Fibroblast of the conjunctiva (primary cell): ENCODE results near the gene DHX8.
"Not testable (repeated sequence)": the region's sequence is repeated elsewhere in the genome, so short reads cannot be mapped to it uniquely, and the experiment has no call there.

Experiments used
- DNase-seq: peaks from one replicate; pipeline ENCODE4 v3.0.0-alpha.2; 2010; ENCODE audit warnings: low read depth

Gene DHX8

DNA sequence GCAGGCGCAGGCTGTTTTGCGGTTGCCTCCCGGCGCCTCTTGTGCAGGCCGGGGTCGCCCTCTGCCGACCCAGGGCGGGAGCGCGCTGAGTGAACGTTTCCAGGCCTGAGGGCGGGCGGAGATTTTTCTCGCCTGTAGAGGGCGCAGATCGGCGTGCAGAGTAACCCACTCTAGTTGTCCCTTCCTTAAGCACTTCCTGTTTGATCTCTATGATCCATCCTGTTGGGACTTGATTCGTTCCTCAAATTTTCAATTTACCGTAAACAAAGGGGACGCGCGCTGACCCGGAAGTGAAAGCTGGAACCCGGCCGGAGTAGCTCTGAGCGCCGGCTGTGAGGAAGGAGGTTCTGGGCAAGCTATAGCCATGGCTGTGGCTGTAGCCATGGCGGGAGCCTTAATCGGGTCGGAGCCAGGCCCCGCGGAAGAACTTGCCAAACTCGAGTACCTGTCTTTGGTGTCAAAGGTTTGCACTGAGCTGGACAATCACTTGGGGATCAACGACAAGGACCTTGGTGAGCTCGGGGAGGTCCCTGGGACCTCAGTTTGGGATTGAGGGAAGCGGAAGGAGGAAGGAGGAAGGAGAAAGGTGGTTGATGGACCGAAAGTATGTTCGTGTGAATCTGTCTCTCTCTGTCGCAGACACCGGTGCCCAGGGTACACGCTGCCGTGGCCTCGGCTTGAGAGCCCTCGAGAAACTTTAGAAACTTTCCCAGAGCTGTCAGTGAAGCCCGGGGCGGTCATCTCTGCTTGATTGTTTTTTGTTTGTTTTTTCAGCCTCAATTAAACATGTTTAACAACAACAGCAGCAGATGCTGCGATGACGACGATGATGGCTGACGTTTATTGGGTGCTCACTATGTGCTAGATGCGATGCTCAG lies at the start of gene DHX8:
TSS of gene DHX8 (plus strand) at position 302 of the 878 bp plus-strand sequence. CDS start at position 365, 63 bp downstream.
- peak; percentile 99 for DNase-seq

DNA sequence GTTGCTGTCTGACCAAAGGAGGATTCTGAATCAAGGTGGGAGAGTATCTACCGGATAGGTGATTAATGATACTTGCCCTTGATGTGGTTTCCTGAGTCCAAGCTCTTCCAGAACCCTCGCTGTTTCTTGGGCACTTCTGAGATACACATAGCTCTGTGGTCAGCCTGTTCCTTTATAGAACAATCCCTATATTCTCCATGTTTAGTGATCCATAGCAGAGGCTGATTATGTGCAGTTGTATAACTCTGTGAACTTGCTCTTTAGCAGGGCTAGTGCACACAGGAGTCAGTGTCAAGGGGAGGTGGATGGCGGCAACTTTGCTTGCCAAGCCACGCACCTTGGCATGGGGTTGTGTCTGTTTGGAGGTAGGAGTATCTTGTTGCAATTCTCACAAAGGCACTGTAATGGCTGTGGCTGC lies 48.9 kb upstream of the DHX8 start:
- DNase-seq, result no peak

DNA sequence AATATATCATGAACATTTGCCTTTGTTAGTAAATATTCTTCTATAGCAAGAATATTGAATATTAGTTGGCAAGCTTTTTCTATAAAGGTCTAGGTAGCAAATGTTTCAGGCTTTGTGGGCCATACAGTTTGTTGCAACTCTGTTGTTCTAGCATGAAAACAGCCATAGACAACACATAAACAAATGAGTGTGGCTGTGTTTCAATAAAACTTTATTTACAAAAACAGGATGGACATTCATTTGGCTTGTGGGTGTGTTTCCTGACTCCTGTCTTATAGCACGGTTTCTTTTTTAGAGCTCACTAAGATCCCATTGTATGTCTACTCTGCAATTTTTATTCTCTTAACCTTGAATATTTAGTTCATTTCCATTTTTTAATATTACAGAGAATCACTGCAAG lies 46.0 kb upstream of the DHX8 start:
- DNase-seq, result no peak

DNA sequence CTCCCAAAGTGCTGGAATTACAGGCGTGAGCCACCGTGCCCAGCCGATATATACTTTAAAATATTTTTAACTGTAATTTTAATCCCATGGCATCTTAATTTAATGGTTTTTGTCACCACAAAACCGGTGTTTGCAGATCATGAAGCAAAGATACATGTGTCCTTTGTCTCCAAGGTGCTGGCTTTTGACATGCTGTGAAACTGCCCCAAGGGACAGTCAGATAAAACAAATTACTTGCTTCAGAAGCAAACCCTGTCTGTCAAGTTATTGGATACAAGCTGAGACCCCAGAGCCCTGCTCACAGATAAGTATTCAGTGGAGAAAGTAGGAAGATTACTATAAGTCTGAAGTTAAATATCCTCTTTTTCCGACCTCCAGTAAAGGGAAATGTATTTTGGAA lies 45.1 kb upstream of the DHX8 start:
- no peak for DNase-seq

DNA sequence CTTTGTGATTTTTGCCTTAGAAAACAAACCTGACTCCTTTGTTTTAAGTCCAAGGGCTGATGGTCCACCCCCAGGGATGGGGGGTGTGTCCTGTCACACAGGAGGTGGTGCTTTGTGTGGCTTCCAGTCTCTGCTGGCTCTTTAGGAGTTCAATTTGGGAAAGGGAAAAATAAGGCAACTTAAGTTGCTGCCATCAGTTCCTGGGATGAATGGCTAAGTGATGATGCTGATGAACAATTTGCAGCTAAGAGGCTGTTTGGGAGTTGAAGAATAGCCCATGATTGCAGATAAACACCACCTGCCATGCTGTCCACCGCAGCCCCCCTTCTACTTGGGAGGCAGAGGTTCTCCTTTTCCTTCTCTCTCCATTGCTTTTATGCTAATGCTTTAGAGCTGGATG lies 44.7 kb upstream of the DHX8 start:
- DNase-seq, result no peak

DNA sequence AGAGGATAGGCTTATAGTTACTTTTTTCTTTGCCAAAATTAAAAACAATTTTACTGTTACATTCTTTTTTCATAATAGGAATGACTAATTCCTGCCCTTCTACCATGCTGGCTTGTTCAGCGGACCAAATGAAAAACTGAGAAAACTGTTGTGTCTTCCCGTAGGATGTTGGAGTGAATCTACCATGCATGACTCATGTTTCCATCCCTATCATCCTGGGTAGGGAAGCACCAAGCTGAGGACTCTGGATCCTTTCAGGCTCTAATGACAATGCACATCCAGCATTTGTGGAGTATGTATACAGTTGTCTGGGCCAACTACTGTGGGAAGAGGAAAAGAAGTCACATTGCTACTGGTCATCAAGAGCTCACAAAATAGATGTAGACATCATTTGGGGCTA lies 41.1 kb upstream of the DHX8 start:
- no peak for DNase-seq

DNA sequence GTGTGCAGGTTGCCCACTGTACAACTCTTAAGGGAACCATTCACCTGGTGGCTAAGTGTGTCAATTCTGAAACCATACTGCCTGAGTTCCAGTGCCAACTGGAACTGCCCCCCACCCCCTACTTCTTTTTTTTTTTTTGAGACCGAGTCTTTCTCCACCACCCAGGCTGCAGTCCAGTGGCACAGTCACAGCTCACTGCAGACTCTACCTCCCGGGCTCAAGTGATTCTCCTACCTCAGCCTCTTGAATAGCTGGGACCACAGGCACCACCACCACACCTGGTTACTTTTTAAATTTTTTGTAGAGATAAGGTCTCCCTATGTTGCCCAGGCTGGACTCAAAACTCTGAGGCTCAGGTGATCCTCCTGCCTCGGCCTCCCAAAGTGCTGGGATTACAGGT lies 40.4 kb upstream of the DHX8 start:
- DNase-seq, result no peak

DNA sequence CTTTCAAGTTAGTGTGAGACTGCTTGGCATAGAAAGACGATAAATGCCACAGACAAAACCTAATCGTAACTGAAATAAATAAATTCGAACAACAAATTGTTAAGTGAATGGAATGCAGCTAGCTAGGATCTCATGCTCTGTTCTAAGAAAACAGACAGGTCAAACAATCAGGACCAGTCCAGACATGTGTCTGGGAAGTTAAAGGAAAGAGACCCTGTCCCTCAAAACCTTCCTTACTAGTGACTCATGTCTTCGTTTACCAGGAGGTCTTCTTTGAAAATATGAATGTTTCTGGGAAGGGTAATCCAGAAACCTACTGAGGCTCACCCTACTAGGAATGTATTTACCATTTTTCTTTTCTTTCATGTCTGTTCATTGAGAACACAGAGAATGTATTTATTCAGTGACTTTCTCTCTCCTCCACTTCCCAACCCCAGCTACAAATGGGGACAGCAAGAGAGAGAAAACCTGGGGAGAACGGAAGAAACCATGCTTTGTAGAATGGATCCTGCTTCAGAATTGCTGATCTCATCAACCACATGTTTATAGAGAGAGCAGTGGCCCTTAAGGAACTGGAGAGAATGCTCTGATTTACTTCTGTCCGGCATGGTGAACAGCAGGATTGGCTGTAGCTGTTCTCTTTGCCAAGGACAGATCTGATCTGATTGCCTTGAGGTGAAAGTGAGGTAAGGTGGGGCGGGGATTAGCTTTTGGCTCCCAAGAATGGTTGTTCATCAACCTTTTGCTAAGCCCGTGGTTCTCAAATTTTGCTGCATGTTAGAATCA lies 39.4 kb upstream of the DHX8 start:
- DNase-seq, result no peak

DNA sequence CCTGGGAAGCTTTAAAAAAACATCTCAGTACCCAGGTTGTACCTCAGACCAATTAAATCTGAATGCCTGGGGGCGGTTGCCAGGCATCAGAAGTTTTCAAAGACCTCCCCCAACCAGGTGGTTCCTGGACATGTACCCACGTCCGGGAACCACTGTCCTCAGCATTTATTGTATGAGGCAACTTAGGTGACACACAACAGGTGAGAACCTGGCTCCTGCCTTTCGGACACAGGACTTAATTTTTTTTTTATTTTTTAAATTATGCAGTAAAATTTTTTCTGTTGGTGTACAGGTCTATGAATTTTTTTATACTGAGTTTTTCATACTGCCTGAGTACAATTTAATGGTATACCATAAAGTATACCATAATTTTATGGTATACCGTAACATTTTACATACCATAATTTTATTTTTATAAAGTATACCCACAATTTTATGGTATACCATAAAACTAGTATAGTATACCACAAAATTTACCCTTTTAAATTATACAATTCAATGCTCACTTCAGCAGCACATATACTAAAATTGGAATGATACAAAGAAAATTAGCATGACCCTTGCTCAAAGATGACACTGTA lies 38.7 kb upstream of the DHX8 start:
- no peak for DNase-seq

DNA sequence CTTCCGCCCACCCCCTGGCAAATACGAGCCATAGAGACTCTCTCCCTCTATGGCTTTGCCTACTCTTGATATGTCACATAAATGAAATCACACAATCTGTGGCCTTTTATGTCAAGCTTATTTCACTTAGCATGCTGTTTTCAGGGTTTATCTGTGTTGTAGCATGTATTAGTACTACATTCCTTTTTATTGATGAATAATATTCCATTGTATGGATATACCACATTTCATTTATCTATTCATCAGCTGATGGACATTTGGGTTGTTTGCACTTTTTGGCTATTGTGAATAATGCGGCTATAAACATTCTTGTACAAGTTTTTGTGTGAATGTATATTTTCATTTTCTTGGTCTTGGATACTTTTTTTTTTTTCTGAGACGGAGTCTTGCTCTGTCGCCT lies 37.0 kb upstream of the DHX8 start:
- no peak for DNase-seq

DNA sequence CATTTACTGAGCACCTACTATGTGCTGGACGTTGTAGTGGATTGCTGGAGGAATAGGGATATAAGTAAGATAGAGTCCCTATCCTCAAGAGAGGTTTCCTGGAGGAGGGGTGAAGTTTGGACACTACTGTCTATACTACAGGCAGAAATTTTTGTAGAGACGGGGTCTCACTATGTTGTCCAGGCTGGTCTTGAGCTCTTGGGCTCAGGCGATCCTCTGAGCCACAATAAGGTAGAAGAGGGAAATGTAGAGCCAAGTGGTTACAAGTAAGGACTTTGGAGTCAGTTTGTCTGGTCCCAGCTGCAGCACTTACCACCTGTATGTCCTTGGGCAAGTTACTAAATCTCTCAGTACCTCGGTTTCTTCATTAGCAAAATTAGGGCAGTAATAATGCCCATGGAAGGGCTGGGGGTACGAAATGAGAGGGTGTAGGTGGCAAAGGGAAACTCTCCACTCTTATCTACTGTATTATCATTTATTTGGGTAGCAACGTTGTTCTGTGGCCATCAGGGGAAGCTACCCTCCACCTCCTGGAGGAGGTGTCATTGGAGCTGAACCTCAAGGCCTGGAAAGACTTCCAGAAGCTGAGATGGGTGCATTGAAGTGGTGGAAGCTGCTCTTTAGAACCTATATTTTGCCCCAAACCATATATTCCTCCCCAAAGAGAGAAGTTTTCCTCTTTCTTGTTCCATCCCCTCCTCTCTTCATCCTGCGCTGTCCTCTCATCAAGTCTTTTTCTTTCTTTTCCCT lies 34.9 kb upstream of the DHX8 start:
- no peak for DNase-seq

DNA sequence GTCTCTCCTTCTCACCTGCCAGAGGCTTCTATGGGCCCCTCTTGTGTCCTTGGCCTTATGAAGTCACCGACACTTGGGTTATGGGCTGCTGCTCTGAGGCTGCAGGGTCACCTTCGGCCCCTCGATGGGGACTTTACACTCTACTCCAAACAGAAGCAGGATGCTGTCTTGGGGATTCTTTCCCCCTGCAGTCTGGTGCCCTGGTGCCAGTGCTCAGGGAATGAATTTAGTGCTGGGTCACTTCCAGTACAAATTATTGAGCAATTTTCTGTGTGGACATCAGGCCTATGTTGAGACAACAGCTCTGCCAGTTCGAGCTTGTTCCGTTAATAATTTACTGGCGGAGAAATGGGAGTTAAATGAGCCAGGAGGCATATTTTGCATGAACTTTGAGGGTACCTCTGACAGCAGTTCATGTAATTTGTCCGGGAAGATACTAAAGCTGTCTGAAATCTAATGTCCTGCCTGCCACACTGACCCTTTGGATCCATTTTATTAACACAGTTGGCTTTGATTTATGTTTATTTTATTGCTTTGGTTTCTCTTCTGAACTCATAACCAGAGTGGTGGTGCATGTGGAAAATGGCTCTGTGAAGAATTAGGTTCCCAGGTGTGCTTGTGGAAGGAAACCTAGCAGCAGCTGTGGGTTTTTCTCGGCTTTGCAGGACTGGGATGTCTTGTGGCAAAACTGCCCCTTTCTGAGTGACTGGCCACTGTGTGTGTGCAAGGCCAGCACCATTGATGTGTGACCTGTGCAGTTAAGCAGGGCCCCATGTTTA lies 34.1 kb upstream of the DHX8 start:
- no peak for DNase-seq

DNA sequence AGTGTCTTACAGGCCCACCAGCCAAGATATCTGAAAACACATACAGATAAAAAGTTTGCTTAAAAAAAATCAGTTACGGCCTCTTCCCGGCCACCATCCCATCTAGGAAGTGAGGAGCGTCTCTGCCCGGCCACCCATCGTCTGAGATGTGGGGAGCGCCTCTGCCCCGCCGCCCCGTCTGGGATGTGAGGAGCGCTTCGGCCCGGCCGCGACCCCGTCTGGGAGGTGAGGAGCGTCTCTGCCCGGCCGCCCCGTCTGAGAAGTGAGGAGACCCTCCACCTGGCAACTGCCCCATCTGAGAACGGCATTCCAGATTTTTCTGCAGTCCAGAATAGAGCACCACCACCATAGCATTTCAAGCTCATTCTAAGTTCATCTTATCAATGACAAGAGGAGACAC lies 33.0 kb upstream of the DHX8 start:
- not testable (repeated sequence) for DNase-seq

DNA sequence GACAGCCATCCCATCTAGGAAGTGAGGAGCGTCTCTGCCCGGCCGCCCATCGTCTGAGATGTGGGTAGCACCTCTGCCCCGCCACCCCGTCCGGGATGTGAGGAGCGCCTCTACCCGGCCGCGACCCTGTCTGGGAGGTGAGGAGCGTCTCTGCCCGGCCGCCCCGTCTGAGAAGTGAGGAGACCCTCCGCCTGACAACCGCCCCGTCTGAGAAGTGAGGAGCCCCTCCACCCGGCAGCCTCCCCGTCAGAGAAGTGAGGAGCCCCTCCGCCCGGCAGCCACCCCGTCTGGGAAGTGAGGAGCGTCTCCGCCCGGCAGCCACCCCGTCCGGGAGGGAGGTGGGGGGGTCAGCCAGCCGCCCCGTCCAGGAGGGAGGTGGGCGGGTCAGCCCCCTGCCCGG lies 32.0 kb upstream of the DHX8 start:
- DNase-seq, result not testable (repeated sequence)

DNA sequence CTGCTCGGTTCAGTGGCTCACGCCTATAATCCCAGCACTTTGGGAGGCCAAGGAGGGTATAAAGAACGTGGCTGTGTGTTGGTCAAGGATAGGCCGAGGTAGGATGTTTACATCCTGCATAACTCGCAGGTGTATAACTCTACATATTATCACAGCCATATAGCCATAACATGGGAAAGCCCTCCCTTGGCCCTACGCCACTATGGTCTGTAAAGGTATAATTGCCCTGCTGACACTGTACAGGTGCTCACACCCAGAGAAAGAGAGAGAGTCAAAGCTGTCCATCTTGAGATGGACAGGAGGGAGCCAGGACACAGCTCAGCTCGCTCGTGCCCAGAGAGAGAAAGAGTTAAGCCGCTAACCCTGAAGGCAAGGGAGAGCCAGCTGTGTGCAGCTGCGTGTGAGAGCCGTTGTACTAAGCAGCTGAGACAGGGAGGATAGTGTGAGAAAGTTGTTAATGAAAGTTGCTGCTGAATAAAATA lies 30.4 kb upstream of the DHX8 start:
- no peak for DNase-seq

DNA sequence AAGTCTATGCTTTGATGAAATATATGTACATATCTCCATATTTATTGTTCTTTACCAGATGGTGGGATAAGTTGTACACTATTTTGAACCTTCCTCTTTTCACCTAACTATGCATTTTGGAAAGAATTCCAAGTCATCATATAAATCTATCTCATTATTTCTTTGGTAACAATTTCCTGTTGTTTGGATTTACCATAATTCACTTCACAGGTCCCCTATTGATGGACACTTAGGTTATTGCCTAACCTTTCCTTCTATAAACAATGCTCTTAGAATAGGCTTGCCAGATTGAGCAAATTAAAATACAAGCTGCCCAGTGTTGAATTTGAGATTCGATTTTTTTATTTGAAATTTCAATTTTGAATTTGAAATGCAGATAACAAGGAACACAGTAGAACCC lies 28.9 kb upstream of the DHX8 start:
- DNase-seq, result no peak

DNA sequence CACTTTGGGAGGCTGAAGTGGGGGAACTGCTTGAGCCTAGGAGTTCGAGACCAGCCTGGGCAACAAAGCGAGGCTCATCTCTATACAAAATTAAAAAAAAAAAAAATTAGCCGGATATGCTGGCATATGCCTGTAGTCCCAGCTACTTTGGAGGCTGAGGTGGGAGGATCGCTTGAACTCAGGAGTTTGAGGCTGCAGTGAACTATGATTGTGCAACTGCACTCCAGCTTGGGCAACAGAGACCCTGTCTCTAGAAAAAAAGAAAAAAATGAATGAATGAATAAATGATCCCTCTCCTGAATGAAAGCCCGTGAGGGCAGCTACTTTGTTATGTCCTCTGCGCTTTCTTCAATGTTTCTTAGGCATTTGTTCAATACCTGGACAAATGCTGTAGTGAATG lies 27.7 kb upstream of the DHX8 start:
- DNase-seq, result no peak

DNA sequence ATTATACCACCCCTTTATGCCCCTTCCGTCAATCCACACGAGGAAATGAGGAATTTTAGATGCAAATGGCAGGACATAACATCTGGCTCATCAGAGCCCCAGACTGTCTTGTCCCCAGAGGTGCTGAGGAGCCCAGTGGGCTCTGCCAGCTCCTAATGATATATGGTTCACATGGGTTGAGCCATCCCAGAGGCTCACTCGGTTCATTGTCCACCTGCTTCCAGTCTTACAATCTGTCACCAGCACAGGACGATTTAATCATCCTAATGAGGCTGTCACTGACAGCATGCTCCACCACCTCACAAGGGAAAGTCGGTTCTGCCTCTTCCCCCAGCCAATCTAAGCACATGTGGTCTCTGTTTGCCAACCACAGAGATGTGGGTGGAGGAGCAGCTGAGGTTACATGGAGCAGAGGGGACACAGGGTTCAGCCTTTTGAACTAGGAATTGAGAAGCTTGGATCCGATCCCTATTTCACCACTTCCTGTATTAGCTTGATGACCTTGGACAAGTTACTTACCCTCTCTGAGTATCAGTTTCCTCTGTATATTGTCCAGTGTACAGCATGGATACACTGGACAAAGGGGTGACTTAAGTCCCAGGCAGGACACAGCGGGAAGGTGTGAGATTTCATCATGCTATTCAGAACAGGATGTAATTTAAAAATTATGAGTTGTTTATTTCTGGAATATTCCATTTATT lies 27.0 kb upstream of the DHX8 start:
- peak; percentile 36 for DNase-seq

DNA sequence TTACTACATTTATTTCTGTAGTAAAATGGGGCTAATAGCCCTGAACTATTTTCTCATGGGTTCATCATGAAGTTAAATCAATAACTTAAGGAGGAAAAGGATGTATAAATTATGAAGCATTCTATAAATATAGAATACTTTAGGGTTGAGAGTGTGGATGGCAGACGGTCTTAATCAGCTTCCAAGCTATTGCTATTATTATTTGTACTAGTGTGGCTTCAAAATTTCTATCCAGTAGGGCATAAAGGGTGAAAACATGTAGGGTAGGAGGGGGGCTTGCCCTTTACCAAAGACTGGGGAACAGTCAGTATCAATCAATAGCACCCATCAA lies 26.4 kb upstream of the DHX8 start:
- no peak for DNase-seq

DNA sequence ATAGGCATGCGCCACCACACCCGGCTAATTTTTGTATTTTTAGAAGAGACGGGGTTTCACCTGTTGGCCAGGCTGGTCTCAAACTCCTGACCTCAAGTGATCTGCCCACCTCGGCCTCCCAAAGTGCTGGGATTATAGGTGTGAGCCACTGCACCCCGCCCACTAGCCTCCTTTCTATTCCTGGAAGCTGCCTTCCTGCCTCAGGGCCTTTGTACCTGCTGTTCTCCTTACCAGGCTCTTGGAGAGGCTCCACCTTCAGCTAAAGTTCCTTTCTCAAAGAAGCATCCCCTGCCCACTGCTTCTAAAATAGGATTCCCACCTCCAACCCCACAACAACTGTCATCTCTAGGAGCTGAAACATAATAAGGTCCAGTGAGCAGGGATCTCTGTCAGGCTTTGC lies 23.9 kb upstream of the DHX8 start:
- DNase-seq, result not testable (repeated sequence)

DNA sequence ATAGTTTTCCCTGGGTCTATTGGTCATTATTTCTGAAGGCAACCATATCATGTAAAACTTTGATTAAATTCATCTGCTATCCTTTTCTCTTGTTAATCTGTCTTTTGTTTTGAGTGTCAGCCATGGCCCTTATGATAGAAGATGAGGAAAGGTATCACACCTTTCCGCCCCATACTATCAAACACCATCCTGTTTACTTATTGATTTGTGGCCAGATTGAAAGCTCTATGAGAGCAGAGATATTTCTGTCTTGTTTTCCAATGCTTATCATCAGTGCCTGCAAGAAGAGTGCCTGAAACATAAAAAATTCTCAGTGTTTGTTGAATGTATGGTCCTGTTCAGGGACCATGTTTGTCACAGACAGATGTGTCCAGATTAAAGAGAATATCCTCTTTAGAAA lies 22.6 kb upstream of the DHX8 start:
- no peak for DNase-seq
